Prostate gland (tissue), 2 donors: ENCODE data around the gene ALOX12B.

ENCODE experiments used
- CTCF ChIP-seq, 4 experiments: fragments of 200-600 bp in 2 of 4; fragments of 450-650 bp in 2 of 4; sonication (generic) in 2 of 4; IDR thresholded peaks; 1 replicate in 3 of 4; 2 replicates in 1 of 4; pipeline ENCODE4 v1.5.1; 2016 to 2019; ENCODE audit warnings: antibody characterized with exemption in 4 of 4, mild to moderate bottlenecking in 2 of 4, moderate library complexity in 2 of 4
- POLR2A ChIP-seq: fragments of 450-650 bp; IDR thresholded peaks from one replicate; pipeline ENCODE4 v1.6.1; 2016; ENCODE audit warnings: antibody characterized with exemption, mild to moderate bottlenecking
- POLR2AphosphoS5 ChIP-seq: sonication (generic); formaldehyde crosslinking; IDR thresholded peaks from one replicate; pipeline ENCODE4 v1.6.1; 2017; ENCODE audit warnings: antibody characterized with exemption

- TF ChIP-seq POLR2A, result no peak
- TF ChIP-seq POLR2AphosphoS5, result no peak
- no peak for TF ChIP-seq CTCF (IDR thresholded peaks at IDR 0.05)
These were observed 55.6 kb downstream of the ALOX12B start for GRCh38 chr17:8031950-8032349.
